NCI-H226 (cell line): ENCODE data around the gene LCORL.
"Not testable (repeated sequence)": the region's sequence is repeated elsewhere in the genome, so short reads cannot be mapped to it uniquely, and the experiment has no call there.

Experiments
- DNase-seq: peaks from one replicate; pipeline ENCODE4 v3.0.0-alpha.2; 2015

Gene LCORL

GRCh38 chr4:18021720-18022571 lies at the start of gene LCORL:
Gene LCORL (minus strand): TSS chr4:18021755. CDS start chr4:18021751, 4 bp downstream.
- peak; percentile 97 for DNase-seq

GRCh38 chr4:18069810-18070209 lies 48.3 kb upstream of the LCORL start:
- no peak for DNase-seq

- no peak for DNase-seq
Observed at GRCh38 chr4:18067031-18067430, 45.5 kb upstream of the LCORL start.

- no peak for DNase-seq
Observed at GRCh38 chr4:18063079-18063478, 41.5 kb upstream of the LCORL start.

GRCh38 chr4:18057821-18058533 lies 36.4 kb upstream of the LCORL start:
- no peak for DNase-seq

GRCh38 chr4:18056030-18056429 lies 34.5 kb upstream of the LCORL start:
- DNase-seq: no peak

GRCh38 chr4:18052158-18052557 lies 30.6 kb upstream of the LCORL start:
- DNase-seq: no peak

GRCh38 chr4:18051281-18051680 lies 29.7 kb upstream of the LCORL start:
- peak; percentile 23 for DNase-seq

GRCh38 chr4:18050448-18050847 lies 28.9 kb upstream of the LCORL start:
- no peak for DNase-seq

DNA sequence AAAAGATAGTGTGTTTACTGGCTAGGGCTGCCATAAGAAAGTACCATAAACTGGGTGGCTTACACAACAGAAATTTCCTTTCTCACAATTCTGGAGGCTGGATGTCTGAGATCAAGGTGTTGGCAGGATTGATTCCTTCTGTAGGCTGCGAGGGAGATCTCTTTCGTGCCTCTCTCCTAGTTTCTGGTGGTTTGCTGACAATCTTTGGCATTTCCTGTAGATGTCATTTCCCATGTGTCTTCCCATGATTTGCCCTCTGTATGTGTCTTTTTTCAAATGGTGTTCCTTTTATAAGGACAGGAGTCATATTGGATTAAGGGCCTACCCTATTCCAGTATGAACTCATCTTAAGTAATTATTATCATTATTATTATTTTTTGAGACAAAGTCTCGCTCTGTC lies 27.9 kb upstream of the LCORL start:
- peak; percentile 40 for DNase-seq

GRCh38 chr4:18042754-18043153 lies 21.2 kb upstream of the LCORL start:
- peak; percentile 68 for DNase-seq

- DNase-seq: no peak
Observed at GRCh38 chr4:18042012-18042411, 20.5 kb upstream of the LCORL start.

DNA sequence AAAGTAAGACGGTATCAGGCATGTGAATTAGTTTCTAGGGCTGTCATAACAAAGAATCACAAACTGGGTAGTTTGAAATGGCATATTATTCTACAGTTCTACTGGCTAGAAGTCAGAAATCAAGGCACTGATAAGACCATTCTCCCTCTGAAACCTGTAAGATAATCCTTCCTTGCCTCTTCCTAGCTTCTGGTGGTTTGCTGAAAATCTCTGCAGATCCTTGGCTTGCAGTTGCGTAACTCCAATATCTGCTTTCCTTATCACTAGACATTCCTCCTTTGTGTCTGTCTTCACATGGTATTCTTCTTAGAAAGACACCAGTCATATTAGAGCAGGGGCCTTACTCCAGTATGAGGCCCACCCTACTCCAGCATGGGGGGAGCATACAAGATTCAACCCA lies 19.6 kb upstream of the LCORL start:
- DNase-seq: peak; percentile 82

GRCh38 chr4:18039113-18039512 lies 17.6 kb upstream of the LCORL start:
- DNase-seq: peak; percentile 61

DNA sequence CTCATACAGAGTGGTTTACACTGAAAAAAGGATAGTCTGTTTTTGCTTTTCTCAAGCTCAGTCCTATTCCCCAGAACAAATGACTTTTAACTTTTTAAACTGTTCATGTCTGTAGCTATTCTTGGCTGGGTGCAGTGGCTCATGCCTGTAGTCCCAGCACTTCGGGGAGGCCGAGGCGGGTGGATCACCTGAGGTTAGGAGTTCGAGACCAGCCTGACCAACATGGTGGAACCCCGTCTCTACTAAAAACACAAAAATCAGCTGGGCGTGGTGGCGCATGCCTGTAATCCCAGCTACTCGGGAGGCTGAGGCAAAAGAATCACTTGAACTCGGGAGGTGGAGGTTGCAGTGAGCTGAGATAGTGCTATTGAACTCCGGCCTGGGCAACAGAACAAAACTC lies 14.8 kb upstream of the LCORL start:
- DNase-seq: not testable (repeated sequence)

DNA sequence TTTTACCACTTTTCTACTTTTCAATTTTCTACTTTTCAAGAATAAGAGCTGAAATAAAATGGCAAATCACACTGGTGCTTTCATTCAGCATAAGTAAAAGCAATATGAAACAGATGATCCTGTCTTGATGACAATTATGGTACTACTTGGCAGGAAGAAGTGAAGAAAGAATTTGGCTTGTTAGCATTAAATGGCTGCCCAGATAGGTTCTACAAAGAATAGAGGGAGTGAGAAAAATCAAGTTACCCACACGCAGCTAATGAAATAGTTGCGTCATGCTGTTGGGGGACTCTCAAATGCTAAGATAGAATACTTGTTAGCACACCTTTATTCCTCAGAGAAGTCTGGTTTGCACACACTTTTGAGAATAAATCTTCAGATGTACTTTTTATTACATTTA lies 12.5 kb upstream of the LCORL start:
- DNase-seq: no peak

- no peak for DNase-seq
Observed at GRCh38 chr4:18033111-18034085, 11.8 kb upstream of the LCORL start.

GRCh38 chr4:18025288-18025687 lies 3.7 kb upstream of the LCORL start:
- DNase-seq: no peak

DNA sequence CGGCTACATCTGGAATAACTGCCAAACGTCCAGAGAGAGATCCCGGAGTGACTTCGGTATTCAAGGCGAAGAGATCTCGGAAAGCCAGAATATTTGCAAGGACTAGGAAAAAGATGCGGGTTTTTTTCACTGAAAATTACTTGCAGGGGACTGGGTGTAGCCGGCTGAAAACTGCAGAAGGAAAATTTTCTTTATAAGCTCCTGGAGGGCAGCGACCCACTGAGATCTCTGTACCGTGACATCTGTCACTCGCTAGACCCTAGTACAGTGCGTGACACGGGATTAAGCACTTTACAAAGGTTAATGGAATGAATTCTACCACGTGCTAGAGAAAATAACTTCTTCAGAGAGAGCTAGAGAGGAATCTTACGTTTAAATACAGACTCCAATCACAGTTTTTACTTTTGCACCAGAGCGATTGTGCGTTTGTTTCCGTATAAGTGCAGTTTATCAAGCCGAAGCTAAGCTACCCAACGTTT lies 1.1 kb upstream of the LCORL start:
- DNase-seq: no peak

GRCh38 chr4:18021470-18021719 lies 160 bp downstream of the LCORL start:
- no peak for DNase-seq

- DNase-seq: peak; percentile 58
Observed at GRCh38 chr4:18020671-18021469, 685 bp downstream of the LCORL start.

DNA sequence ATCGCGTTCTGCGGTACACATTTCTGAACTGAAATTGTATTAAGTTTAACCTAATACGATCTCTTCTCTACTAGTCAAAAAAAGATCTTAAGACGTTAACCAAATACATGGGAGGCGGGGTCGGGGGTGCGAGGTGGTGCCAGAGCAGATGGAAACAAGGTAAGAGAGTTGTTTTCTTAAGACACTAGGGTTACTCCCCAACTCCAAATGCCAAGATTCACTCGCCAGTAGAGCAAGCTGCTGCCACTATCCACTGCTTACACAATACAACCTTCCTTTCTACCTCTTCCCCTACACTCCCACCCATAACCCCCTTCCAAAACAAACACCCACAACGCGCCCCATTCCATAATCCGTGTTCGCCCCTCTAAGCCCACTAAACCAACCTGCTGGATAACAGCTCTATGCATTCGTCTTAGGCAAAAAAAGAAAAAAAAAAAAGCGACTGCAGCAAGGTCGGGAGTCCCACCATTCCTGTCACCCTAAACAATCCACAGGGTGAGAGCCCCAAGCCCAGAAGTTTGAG lies 1.3 kb downstream of the LCORL start:
- no peak for DNase-seq
